GM21529 (cell line): ENCODE results near the gene PLAU.
A peak's percentile ranks its signal among the peaks of the same experiment; 100 is the strongest.
"Not testable (repeated sequence)": the region's sequence is repeated elsewhere in the genome, so short reads cannot be mapped to it uniquely, and the experiment has no call there.

Source experiments
- ATAC-seq: cut with Tn5 transposase; IDR thresholded peaks from one replicate; pipeline ENCODE4 v1.9.1; 2021; ENCODE audit not compliant: unreplicated experiment

The PLAU gene

DNA sequence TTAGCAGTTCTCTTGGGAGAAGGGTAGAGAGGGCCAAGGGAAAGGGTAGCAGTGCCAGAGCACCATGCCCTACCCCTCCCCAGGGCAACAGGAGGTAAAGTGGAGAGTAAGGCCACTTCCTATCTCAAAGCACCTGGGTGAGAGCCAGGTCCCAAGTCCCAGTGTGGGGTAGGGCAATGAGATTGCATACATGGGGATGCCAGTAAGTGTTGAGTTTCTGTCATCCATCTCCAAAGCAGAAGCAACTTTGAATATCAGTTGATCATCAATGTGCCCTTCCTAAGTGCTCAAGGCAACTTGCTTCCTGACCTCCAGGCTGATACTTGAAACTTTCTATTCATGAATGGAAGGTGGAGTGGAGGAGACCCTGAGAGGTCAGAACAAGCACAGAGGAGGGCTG is 34.4 kb upstream of the PLAU start:
- no peak for ATAC-seq

DNA sequence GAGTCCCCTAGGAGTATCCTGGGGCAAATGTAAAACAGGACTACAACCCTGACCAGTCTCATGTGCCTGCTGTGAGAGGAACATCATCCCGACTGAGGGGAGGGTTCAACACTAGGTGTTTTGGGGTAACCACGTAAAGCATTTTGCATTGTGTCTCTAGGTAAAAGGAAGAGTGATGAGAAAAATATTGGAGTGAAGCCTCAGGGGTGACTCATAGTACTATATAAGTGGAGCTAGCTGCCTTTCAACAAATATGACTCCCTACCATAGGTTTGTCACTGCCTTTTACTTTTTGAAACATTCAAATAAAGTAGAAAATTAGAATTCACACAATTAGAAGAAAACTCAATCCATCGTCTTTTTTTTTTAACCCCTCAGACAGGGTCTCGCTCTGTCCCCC is 34.0 kb upstream of the PLAU start:
- ATAC-seq = no peak

DNA sequence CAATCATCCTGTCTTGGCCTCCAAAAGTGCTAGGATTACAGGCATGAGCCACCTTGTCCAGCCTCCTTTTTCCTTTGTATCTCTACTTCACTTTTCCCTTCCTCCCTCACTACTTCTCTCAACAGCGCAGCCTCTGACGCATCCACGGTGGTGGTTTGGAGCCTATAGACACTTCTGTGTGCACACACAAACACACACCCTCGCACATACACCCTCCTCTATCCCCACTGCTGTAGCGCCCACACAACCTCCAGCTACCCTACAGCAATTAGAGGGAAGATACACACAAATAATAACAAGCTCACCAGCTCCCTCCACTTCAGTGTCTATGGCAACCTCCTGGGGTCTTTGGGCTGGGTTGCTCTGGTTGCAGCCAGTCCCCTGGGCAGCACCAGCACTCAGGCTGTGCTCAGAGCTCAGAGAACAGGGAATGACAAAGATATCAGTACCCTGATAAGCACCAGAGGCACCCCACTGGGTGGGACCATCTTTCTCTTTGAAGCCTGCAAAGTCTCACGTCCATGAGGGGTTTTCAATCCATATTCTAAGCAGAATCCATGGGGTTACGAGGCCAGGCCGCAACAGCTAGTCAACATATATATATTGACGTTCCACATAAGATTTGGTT is 33.3 kb upstream of the PLAU start:
- no peak for ATAC-seq

DNA sequence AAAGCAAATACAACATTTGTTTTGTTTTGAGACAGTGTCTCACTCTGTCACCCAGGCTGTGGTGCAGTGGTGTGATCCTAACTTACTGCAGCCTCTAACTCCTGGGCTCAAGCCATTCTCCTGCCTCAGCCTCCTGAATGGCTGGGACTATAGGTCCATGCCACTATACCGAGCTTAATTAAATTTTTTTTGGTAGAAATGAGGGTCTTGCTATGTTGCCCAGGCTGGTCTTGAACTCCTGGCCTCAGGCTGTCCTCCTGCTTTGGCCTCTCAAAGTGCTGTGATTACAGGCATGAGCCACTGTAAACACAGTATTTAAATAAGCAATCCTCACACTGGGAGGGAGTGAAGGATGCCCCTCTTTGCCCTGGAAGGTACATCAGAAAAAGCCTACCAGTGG is 32.6 kb upstream of the PLAU start:
- ATAC-seq = no peak

DNA sequence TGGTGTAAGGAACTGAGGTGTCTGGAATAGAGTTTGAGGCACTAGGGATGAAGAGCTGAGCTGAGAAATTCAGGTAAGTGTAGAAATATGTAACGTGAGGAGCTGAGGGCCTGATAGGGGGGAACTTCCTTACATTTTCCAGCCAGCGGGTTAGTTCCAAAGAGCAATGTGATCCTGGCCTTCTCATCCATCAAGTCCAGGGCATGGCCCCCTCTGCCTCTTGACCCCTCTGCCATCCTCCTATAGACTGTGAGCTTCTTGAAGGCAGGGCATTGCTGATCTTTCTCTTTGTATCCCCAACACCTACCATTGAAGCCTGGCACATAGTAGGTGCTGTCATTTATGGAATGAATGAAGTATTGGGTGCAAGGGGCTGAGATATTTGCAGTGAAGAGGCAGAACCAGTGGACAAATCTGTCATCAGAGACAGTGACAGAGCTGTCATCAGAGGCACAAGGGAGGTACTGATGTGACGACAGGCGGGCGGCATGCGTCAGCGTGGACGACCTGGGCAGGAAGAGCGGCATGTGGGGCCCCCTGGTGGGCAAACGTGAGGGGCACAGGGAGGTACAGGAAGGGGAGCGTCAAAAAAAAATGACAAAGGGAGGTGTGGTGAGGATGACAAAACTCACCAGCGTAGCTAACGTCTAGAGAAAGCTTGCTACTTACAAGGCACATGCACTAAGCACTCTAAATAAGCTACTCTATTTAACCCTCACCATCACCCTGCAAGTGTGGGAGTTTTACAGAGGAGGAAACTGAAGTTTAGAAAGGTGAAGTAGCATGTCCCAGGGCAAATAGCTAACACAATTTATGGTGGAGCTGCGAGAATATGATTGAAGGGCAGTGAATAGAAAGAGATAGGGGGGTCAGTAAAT is 31.4 kb upstream of the PLAU start:
- ATAC-seq = peak; percentile 84

DNA sequence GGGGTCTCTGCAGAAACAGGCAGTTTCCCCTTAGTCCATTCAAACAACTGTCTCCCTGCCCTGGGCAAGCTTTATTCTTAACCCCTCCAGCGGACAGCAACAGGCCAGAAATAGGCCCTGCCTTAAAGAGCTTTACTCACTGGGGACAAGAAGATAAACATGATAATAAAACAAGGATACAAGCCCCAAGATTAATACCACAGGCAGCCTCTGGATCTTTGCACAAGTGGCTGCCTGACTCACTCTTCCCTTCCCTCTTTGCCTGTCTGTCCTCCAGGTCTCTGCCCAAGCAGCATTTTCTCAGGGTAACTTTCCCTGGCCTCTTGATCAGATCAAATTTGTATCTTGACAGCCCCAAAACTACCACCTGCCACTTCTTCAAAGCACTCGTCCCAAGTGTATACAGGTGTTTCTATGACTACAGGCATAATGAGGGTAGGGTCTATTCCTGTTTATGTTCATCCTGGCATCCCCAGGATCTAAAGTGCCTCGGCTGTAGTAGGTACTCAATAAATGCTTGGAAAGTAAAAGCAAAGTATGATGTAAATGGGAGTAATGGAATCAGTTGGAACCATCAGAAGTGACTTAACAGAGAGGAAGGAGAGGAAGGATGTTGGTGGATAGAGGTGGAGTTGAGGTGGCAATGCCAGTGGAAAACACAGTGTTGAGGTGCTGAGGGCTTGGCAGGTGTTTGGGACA is 29.6 kb upstream of the PLAU start:
- ATAC-seq = no peak

DNA sequence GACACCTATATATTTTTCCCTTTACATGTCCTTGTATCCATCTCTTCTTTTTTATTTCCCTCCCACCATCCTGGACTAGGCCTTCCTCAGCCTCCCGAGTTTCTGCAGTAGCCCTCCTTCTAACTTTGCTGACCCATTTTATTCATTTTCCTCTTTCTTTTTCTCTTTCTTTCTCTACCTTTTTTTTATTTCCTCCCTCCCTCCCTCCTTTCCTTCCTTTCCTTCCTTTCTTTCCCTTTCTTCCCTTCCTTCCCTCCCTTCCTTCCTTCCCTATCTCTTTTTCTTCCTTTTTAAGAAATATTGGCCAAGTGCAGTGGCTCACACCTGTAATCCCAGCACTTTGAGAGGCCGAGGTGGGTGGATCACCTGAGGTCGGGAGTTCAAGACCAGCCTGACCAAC is 26.9 kb upstream of the PLAU start:
- ATAC-seq = no peak

DNA sequence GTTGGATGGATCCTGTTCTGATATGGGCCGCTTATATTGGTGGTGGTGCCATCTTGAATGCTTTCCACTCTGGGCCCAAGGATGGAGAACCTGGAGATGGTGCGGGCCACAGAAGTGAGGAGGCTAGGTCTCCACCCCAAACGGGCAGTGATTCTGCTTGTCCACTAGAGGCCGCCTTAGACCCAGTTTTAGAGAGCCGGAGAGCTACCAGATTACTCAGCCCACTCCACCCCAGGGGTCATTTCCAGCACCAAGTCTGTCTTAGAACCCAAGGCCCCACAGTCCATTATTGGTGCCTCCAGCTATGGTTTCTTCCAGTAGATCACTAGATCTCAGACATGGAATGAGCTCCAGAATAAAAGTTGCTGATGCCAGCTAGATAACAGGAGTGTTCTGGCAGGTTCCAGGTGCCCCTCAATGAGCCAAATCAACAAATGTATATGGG is 24.8 kb upstream of the PLAU start:
- peak; percentile 74 for ATAC-seq

DNA sequence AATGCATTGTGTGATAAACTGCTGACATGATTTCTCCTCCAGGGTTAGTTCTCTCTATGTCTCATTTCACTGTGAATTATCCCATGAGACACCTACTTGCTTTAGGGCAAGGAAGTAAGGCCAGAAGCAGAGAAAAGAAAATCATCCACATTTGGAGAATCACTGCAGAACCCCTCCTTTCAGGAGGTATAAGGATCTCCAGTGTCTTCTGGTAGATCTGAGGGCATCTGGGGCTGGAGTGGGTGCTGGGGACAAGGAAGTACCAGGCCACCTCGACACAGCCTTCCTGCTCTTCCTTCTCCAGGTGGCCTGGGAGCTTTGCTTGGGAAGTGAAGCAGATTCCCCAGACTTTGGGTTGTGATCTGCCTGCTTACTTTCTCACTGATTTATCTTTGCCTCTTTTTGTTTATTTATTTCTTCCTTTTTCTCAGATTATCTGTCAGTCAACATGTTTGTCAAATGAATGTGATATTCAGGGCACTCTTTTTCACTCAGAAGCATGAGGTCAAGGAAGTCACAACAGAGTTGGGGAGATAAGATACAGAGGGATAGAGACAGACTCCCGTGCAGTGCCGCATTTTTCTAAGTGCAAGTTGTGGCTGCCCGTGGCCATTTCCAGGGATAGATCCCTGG is 24.2 kb upstream of the PLAU start:
- no peak for ATAC-seq

DNA sequence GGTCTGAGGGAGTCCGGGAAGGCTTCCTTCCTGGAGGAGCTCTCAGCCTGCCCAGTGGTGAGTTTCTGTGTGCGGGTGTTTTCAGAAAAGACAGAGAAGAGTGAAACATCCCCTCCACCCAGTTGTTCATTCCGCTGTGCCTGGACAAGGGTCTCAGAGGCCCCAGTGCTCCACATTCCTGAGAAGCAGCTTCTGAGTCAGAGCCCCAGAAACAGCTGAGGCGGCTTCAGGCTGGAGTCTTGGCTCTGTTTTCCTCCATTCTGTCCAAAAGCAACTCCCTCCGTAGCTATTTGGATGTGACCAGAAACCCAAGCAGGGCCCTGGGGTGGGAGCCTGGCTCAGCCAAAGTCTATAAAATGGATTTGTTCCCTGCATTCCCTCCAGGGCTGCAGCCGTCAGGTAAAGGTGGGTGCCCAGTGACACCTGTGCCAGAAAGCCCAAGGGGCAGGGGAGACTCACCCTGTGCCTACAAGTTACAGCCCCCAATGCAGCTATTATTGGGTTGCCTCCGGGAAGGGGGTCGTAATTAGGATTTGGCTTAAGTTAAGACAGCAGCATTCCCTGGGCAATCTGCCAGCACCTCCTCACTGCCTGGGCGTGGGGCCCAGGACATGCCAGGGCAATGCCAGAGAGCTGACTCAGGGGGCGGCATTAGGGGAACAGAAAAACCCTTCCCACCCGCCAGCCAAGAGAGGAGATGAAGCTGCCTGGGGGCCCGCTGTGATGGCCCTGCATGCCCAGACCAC is 23.5 kb upstream of the PLAU start:
- ATAC-seq = no peak

DNA sequence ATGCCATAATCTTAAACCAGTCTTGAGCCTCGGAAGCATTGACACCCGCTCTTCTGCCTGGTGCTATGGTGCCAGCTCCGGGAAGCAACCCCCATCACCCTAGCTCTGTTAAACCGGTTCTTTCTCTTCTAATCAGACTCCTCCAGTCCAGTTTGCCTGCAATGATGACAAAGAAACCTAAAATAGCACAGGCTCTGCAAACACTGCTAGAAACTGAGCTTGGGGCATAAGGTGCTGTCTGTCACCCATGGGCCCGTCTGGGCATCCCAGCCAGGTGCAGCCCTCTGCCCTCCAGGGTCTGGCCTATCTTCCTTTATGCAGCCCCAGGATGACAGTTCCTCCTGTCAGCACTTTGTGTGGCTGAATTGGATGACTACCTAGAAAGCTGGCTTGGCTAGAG is 22.4 kb upstream of the PLAU start:
- ATAC-seq = no peak

DNA sequence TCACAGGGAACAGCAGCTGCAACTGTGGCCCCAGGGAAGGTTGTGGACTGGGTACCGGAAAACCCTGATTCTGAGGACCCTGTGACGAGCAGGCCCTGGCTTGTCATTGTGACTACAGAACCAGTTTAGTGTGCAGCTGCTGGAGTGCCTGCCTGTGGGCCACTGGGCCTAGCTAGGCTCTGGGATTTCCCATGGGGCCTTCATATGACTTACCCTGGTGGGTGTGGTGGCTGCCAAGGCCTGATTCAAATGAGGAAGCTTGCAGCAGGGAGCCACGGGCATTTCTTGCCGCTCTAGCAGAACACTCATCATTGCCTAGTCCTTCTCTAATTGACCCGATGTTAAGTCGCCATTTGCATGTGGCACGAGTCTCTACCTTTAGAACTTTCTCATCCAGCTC is 21.9 kb upstream of the PLAU start:
- no peak for ATAC-seq

DNA sequence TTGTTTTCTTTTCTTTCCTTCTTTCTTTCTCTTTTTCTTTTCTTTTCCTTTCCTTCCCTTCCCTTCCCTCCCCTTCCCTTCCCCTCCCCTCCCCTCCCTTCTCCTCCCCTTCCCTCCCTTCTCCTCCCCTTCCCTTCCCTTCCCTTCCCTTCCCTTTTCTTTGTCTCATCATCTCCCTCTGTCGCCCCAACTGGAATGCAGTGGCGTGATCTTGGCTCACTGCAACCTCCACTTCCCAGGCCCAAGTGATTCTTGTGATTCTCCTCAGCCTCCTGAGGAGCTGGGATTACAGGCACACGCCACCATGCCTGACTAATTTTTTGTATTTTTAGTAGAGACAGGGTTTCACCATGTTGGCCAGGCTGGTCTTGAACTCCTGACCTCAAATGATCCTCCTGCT is 21.5 kb upstream of the PLAU start:
- not testable (repeated sequence) for ATAC-seq

DNA sequence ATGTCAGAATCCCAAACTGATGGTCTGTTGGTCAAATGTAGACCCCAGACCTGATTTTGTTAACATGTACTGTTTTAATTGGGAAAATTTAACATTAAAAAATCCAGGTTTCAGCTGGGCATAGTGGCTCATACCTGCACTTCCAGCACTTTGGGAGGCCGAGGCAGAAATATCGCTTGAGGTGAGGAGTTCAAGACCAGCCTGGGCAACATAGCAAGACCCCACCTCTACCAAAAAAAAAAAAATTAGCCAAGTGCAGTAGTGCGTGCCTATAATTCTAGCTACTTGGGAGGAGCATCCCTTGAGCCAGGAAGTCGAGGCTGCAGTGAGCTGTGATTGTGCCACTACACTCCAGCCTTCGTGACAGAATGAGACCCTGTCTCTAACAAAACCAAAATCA is 20.7 kb upstream of the PLAU start:
- no peak for ATAC-seq

DNA sequence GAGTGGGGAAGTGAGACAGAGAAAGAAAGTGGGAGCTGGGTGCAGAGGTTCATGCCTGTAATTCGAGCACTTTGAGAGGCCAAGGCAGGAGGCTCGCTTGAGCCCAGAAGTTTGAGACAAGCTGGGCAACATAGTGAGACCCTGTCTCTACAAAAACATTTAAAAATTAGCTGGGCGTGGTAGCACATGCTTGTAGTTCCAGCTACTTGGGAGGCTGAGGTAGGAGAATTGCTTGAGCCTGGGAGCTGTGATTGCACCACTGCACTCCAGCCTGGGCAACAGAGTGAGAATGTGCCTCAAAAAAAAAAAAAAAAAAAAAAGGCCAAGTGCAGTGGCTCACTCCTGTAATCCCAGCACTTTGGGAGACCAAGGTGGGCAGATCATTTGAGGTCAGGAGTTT is 20.1 kb upstream of the PLAU start:
- ATAC-seq = not testable (repeated sequence)

DNA sequence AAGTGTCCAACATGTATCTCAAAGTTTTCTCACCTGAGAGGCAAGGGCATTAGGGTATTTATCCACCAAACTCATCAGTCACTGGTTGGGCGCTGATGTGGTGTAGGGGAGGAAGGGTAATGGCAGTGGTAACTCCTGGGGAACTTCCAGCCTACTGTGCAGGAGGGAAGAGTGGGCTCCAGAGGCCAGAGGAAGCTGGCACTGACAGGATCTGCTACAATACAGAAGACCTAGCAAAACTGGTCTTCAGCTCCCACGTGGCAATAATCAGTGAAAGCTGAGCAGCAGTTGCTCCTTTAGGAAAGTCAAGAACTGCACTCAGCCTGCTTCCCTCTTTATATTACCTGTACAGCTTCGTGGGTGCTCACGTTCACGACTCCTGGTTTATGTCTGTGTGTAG is 19.4 kb upstream of the PLAU start:
- ATAC-seq = no peak

DNA sequence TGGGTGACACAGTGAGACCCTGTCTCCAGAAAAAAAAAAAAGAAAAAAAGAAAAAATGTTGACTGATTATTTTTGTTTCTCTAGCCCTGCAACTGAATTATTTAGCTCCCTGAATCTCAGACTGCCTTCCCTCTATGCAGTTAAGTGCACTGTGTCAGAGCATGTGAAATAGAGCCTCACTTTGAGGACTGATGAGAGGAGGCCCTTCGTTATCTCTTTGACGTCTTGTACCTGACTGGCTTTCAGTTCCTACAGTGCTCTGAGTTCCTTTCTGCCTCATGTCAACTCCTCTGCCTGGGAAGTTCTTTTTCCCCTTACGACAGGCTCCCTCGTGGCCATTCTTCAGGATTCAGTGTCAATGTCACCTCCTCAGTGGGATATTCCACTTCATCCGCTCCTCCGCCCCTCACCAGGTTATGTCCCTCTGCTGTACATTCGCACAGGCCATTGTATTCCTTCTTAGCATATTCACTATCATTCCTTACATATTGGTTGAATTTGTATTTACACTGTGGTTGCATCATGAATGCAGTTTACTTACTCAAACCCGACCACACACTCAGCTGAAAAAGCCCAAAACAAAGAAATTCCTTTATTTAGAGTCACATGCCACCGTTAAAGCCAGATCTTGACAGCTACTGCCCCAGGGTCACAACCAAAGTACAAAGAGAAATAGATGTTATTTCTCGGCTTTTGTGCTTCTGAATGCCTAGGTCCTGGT is 18.5 kb upstream of the PLAU start:
- no peak for ATAC-seq

DNA sequence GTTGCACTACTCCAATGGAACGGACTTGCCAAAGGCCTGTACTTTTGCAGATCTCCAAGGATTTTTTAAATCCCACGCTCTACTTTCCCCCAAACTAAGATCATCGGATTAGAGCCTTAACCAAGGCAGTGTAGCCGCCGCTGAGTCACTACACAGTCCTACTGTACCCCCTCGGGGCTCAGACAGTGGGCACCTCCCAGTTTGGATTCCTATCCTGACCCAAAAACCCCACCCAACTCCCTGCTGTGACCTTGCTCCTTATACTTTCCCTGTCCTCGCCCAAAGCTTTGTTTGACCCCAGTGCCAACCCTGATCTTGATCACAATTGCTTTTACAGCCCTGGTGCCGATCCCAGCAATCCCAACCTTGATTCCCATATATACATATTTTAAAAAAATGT is 17.5 kb upstream of the PLAU start:
- no peak for ATAC-seq

DNA sequence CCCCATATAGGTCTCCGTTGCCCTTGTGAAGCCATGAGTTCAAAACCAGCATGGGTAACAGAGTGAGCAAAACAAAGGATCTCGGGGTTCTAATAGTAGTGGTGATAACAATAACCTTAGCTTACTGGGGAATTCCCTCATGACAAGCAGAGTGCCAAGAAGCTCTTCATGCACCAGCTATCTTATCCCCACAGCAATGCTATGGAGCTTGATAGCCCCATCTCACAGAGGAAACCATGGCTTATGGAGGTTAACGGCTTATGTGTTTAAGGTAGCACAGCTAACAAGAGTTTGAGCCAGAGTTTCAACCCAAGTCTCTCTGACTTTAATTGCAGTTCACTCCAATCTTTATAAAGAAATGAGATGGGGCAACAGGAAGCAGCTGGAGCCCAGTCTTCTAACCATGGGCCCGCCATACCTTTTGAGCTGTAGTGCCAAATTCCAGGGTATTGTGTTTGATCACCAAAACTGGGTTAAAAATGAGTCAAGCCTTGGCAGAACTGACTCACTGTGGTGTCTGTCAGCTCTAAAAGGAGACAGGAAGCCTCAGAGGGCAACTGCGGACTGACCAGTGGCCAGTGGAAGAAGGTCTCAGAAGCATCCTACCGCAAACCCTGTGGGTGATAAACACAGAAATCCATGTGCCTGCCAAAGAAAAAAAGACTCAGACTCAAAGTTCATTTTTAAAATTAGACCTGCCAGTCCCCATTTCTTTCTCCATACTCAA is 16.5 kb upstream of the PLAU start:
- ATAC-seq = no peak

DNA sequence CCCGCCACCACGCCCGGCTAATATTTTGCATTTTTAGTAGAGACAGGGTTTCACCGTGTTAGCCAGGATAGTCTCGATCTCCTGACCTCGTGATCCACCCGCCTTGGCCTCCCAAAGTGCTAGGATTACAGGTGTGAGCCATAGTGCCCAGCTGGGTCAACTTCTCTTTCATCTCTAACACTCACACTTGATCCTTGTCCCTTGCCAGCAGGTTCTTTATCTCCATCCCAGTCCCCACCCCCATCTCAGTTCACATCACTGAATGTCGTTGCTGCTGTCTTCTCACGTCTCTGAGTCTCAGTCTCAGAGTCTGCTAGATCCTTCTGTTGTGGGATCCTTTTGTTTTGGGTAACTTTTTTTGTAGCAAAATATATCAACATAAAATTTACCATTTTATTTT is 15.6 kb upstream of the PLAU start:
- not testable (repeated sequence) for ATAC-seq
